ENCODE data around the gene COL1A1.

COL1A1 gene

GRCh38 chr17:50237901-50238300 is 36.5 kb upstream of the COL1A1 start:
- no peak for TF ChIP-seq CTCF (IDR thresholded peaks at IDR 0.05; ENCODE audit: low read depth, low read length)
- no peak for DNase-seq (ENCODE audit: extremely low read depth, low read depth)

- no peak for DNase-seq (ENCODE audit: extremely low read depth, low read depth)
- no peak for TF ChIP-seq CTCF (IDR thresholded peaks at IDR 0.05; ENCODE audit: low read depth, low read length)
These were observed 33.1 kb upstream of the COL1A1 start for GRCh38 chr17:50234581-50234980.

- no peak for DNase-seq (ENCODE audit: extremely low read depth, low read depth)
- no peak for TF ChIP-seq CTCF (IDR thresholded peaks at IDR 0.05; ENCODE audit: low read depth, low read length)
These were observed 24.3 kb upstream of the COL1A1 start for GRCh38 chr17:50225701-50226240.

- TF ChIP-seq CTCF (IDR thresholded peaks at IDR 0.05; ENCODE audit: low read depth, low read length) = no peak
- no peak for DNase-seq (ENCODE audit: extremely low read depth, low read depth)
These were observed 21.5 kb upstream of the COL1A1 start for GRCh38 chr17:50222922-50223321.

- no peak for DNase-seq (ENCODE audit: extremely low read depth, low read depth)
- TF ChIP-seq CTCF (IDR thresholded peaks at IDR 0.05; ENCODE audit: low read depth, low read length) = no peak
These were observed 20.6 kb upstream of the COL1A1 start for GRCh38 chr17:50221864-50222545.

- no peak for TF ChIP-seq CTCF (IDR thresholded peaks at IDR 0.05; ENCODE audit: low read depth, low read length)
- no peak for DNase-seq (ENCODE audit: extremely low read depth, low read depth)
These were observed 19.9 kb upstream of the COL1A1 start for GRCh38 chr17:50221266-50221863.

GRCh38 chr17:50220811-50221210 is 19.4 kb upstream of the COL1A1 start:
- no peak for DNase-seq (ENCODE audit: extremely low read depth, low read depth)
- TF ChIP-seq CTCF (IDR thresholded peaks at IDR 0.05; ENCODE audit: low read depth, low read length) = no peak
